IMR-90 (cell line): ENCODE data around the gene RBMS3. TPM values are rescaled to one million over a fixed set of nuclear protein-coding genes. Genes with fewer than 3 reads are reported as not detected.

ENCODE experiments used
- ATAC-seq: fragments of 200-7000 bp; cut with Tn5 transposase; 2 replicates; pipeline ENCODE4 v1.9.1; 2020; ENCODE audit warnings: low read depth, mild to moderate bottlenecking, moderate library complexity
- BruUV-seq: library from RNA; stranded (reverse); fragments of 400-500 nt; replicated peaks from 2 replicates; lab custom pipeline; 2021; lab: Mats Ljungman, UMichigan
- CTCF ChIA-PET: fragments of 300-600 bp; formaldehyde crosslinking; extraction: SDS; loops from one replicate; lab custom pipeline; 2021; ENCODE audit warnings: antibody characterized with exemption; lab: Yijun Ruan, JAX
- POLR2A ChIA-PET: fragments of 300-600 bp; sonication (Branson Sonifier 250); formaldehyde crosslinking; loops from one replicate; lab custom pipeline; 2022; ENCODE audit warnings: antibody characterized with exemption; ENCODE audit not compliant: unreplicated experiment; lab: Charles Lee
- DNase-seq: peaks from one replicate; pipeline ENCODE4 v3.0.0; 2013
- H2AFZ ChIP-seq: replicated peaks from 2 replicates; pipeline ENCODE3; 2013; ENCODE audit warnings: low read length, mild to moderate bottlenecking; ENCODE audit not compliant: poor library complexity
- H2AK5ac ChIP-seq: 2 replicates; pipeline ENCODE4 v1.6.1; 2013; ENCODE audit warnings: low read depth, low read length, inconsistent platforms
- H2AK9ac ChIP-seq: replicated peaks from 2 replicates; pipeline ENCODE3; 2013; ENCODE audit warnings: mild to moderate bottlenecking, low read depth, low read length, moderate library complexity; ENCODE audit not compliant: poor library complexity
- H2BK120ac ChIP-seq: 2 replicates; pipeline ENCODE4 v1.6.1; 2013; ENCODE audit warnings: low read depth, low read length, inconsistent platforms
- H2BK15ac ChIP-seq: 3 replicates; pipeline ENCODE4 v1.6.1; 2013; ENCODE audit warnings: low read depth, low read length, inconsistent platforms
- H2BK20ac ChIP-seq: 2 replicates; pipeline ENCODE4 v1.6.1; 2013; ENCODE audit warnings: low read depth, mild to moderate bottlenecking, inconsistent platforms, low read length, moderate library complexity
- H2BK5ac ChIP-seq: 2 replicates; pipeline ENCODE4 v1.6.1; 2013; ENCODE audit warnings: mild to moderate bottlenecking, low read depth, low read length, inconsistent platforms; ENCODE audit not compliant: poor library complexity, severe bottlenecking
- H3K14ac ChIP-seq: replicated peaks from 2 replicates; pipeline ENCODE4 v1.6.1; 2013; ENCODE audit warnings: low read depth, low read length, inconsistent platforms
- H3K18ac ChIP-seq: 2 replicates; pipeline ENCODE4 v1.6.1; 2013; ENCODE audit warnings: low read depth, low read length, control low read depth
- H3K23ac ChIP-seq: 2 replicates; pipeline ENCODE4 v1.6.1; 2013; ENCODE audit warnings: low read depth, low read length, inconsistent platforms
- H3K27ac ChIP-seq: 2 replicates; pipeline ENCODE4 v1.5.1; 2013; ENCODE audit warnings: mild to moderate bottlenecking, control low read depth, low read length; ENCODE audit not compliant: insufficient read depth
- H3K27me3 ChIP-seq: 2 replicates; pipeline ENCODE4 v1.6.1; 2013; ENCODE audit warnings: low read length; ENCODE audit not compliant: control insufficient read depth, insufficient read depth
- H3K36me3 ChIP-seq: 2 replicates; pipeline ENCODE4 v1.6.1; 2013; ENCODE audit warnings: low read length, mixed read lengths; ENCODE audit not compliant: control insufficient read depth, insufficient read depth
- H3K4ac ChIP-seq: 2 replicates; pipeline ENCODE4 v1.6.1; 2013; ENCODE audit warnings: low read depth, low read length, inconsistent platforms
- H3K4me1 ChIP-seq: 2 replicates; pipeline ENCODE4 v1.6.1; 2013; ENCODE audit warnings: low read length, mixed read lengths; ENCODE audit not compliant: control insufficient read depth, insufficient read depth
- H3K4me2 ChIP-seq: 2 replicates; pipeline ENCODE4 v1.6.1; 2013; ENCODE audit warnings: low read depth, mild to moderate bottlenecking, control low read depth, low read length, moderate library complexity
- H3K4me3 ChIP-seq: 2 replicates; pipeline ENCODE4 v1.5.1; 2013; ENCODE audit warnings: low read depth, mild to moderate bottlenecking, control low read depth, low read length, moderate library complexity; ENCODE audit not compliant: insufficient read depth
- H3K56ac ChIP-seq: 2 replicates; pipeline ENCODE4 v1.6.1; 2013; ENCODE audit warnings: low read length, inconsistent platforms; ENCODE audit not compliant: insufficient read depth; ENCODE audit errors: extremely low read depth
- H3K79me1 ChIP-seq, 2 experiments: 2 replicates each; pipeline ENCODE4 v1.6.1; 2013; ENCODE audit warnings: low read length in 2 of 2, inconsistent platforms in 1 of 2, low read depth in 1 of 2
- H3K9ac ChIP-seq: 2 replicates; pipeline ENCODE4 v1.6.1; 2013; ENCODE audit warnings: low read depth, low read length, control low read depth
- H3K9me1 ChIP-seq: 2 replicates; pipeline ENCODE4 v1.6.1; 2013; ENCODE audit warnings: low read length, inconsistent platforms; ENCODE audit not compliant: insufficient read depth
- H3K9me3 ChIP-seq: 2 replicates; pipeline ENCODE4 v1.6.1; 2013; ENCODE audit warnings: low read length; ENCODE audit not compliant: control insufficient read depth, insufficient read depth
- H4K20me1 ChIP-seq: 2 replicates; pipeline ENCODE4 v1.6.1; 2013; ENCODE audit warnings: low read length, inconsistent platforms; ENCODE audit not compliant: insufficient read depth
- H4K5ac ChIP-seq: 2 replicates; pipeline ENCODE4 v1.6.1; 2013; ENCODE audit warnings: mild to moderate bottlenecking, low read depth, low read length, control low read depth
- H4K8ac ChIP-seq, 2 experiments: 2 replicates each; pipeline ENCODE4 v1.6.1; 2013; ENCODE audit warnings: low read depth in 2 of 2, low read length in 2 of 2, control low read depth in 1 of 2, inconsistent platforms in 1 of 2
- H4K91ac ChIP-seq: 2 replicates; pipeline ENCODE4 v1.6.1; 2013; ENCODE audit warnings: low read depth, low read length, inconsistent platforms; ENCODE audit not compliant: insufficient read depth
- BHLHE40 ChIP-seq: fragments of 150-350 bp; IDR thresholded peaks from 2 replicates; pipeline ENCODE4 v1.6.1; 2016; ENCODE audit warnings: mild to moderate bottlenecking, low read depth, low read length
- CEBPB ChIP-seq: IDR thresholded peaks from 2 replicates; pipeline ENCODE4 v1.6.1; 2012; ENCODE audit warnings: low read depth, low read length, improper control_type of control experiment
- CHD1 ChIP-seq: IDR thresholded peaks from 2 replicates; pipeline ENCODE4 v1.6.1; 2012; ENCODE audit warnings: low read depth, low read length, improper control_type of control experiment
- FOS ChIP-seq: fragments of 150-350 bp; IDR thresholded peaks from 2 replicates; pipeline ENCODE4 v1.6.1; 2016; ENCODE audit warnings: low read depth, low read length
- MAFK ChIP-seq: IDR thresholded peaks from 2 replicates; pipeline ENCODE4 v1.6.1; 2012; ENCODE audit warnings: low read depth, low read length, improper control_type of control experiment
- MAZ ChIP-seq: IDR thresholded peaks from 2 replicates; pipeline ENCODE4 v1.6.1; 2012; ENCODE audit warnings: low read depth, mild to moderate bottlenecking, low read length, improper control_type of control experiment, moderate library complexity, borderline replicate concordance
- MXI1 ChIP-seq: IDR thresholded peaks from 2 replicates; pipeline ENCODE4 v1.6.1; 2012; ENCODE audit warnings: low read depth, mild to moderate bottlenecking, low read length, moderate library complexity, borderline replicate concordance
- NFE2L2 ChIP-seq: fragments of 150-350 bp; IDR thresholded peaks from 2 replicates; pipeline ENCODE4 v1.6.1; 2016; ENCODE audit warnings: low read depth, mild to moderate bottlenecking, low read length
- POLR2A ChIP-seq: IDR thresholded peaks from 2 replicates; pipeline ENCODE4 v1.6.1; 2012; ENCODE audit warnings: mild to moderate bottlenecking, low read depth, low read length
- RAD21 ChIP-seq: IDR thresholded peaks from 2 replicates; pipeline ENCODE4 v1.6.1; 2012; ENCODE audit warnings: low read length, improper control_type of control experiment
- RCOR1 ChIP-seq: IDR thresholded peaks from 2 replicates; pipeline ENCODE4 v1.6.1; 2012; ENCODE audit warnings: mild to moderate bottlenecking, low read length, improper control_type of control experiment; ENCODE audit not compliant: insufficient replicate concordance
- RFX5 ChIP-seq: IDR thresholded peaks from 2 replicates; pipeline ENCODE4 v1.8.0; 2012; ENCODE audit warnings: low read depth, mild to moderate bottlenecking, low read length, moderate library complexity
- SMC3 ChIP-seq: fragments of 150-350 bp; IDR thresholded peaks from 2 replicates; pipeline ENCODE4 v1.6.1; 2016; ENCODE audit warnings: low read depth, mild to moderate bottlenecking, antibody characterized with exemption, low read length, moderate library complexity
- WGBS, 2 experiments: methylation state at CpG; one replicate each; pipeline versions ENCODE4 v1.1.5 to v1.1.7; 2013; ENCODE audit warnings: missing lambda C conversion rate in 2 of 2; ENCODE audit not compliant: insufficient read length in 1 of 2; ENCODE audit errors: extremely low coverage in 2 of 2; 5-methylcytosine and 5-hydroxymethylcytosine counted together
- dilution Hi-C: fragments of 300-500 bp; cut with HindIII; formaldehyde crosslinking; loops from one replicate; pipeline ENCODE4 v1.14.3; 2018; ENCODE audit warnings: low sequenced_read_pairs; ENCODE audit not compliant: unreplicated experiment
- in situ Hi-C: fragments of 300-500 bp; cut with MboI; formaldehyde crosslinking; loops from 3 replicates; pipeline ENCODE4 v1.14.3; 2019; ENCODE audit warnings: low sequenced_read_pairs, inconsistent platforms, mixed read lengths
- intact Hi-C: fragments of 100-400 bp; cut with micrococcal nuclease; formaldehyde crosslinking; loops from 2 replicates; pipeline ENCODE4 v1.10.0; 2022
- polyA plus RNA-seq, 3 experiments: library from polyadenylated mRNA; depleted of rRNA; stranded (reverse); fragments of >200 nt; gene quantifications; 2 replicates each; pipeline ENCODE4 v1.2.3, GENCODE V29; 2012; ENCODE audit warnings: low replicate concordance in 1 of 3
- total RNA-seq: library from RNA; depleted of rRNA; stranded (reverse); fragments of >200 nt; gene quantifications from 2 replicates; pipeline ENCODE4 v1.2.3, GENCODE V29; 2012
- TF ChIP-seq, protein P1 (sequence below): conservative IDR thresholded peaks from 2 replicates; pipeline ENCODE4 v1.5.1; 2012; ENCODE audit warnings: mild to moderate bottlenecking, low read depth, low read length, improper control_type of control experiment
- TF ChIP-seq, protein P2 (sequence below): fragments of 150-350 bp; IDR thresholded peaks from 2 replicates; pipeline ENCODE4 v1.6.1; 2017; ENCODE audit warnings: mild to moderate bottlenecking, antibody characterized with exemption, low read length, low read depth
- TF ChIP-seq, protein P3 (sequence below): fragments of 150-350 bp; IDR thresholded peaks from 2 replicates; pipeline ENCODE4 v1.6.1; 2016; ENCODE audit warnings: low read depth, mild to moderate bottlenecking, low read length, moderate library complexity, borderline replicate concordance

RBMS3 gene
- total and polyA plus RNA-seq, 2 of the 4 experiments (the other 2 are of a cell fraction): 15.2 to 127 TPM

DNA sequence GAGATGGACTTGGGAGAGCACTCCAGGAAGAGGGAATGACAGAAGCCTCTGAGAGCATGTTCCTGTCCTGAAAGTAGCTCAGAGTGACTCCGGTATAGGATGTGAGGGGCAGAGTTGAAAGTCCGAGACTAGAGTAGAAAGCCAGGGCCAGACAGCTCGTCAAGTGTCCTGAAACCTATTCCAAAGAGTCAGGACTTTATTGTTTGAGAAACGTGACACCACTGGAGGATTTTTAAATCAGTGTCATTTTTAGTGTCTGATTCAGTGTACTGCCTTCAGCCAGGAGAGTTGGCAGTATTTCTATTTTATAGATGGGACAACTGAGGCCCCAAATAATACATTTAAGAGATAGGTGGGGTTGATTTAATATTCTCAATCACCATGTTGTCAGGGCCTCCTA lies 1.6 kb upstream of the RBMS3 start:
- in situ Hi-C loops: no loop called here
- H2AFZ ChIP-seq: no peak overlapping the region
- peak overlapping the region; percentile 29 for H4K91ac ChIP-seq
- H3K9ac ChIP-seq: no peak overlapping the region
- H3K79me1 ChIP-seq: peaks cover 12 to 29% of the 10 kb centered on the region in 2 experiments
- H3K27ac ChIP-seq: no peak overlapping the region
- no peaks in the 10 kb centered on the region for H4K20me1 ChIP-seq
- H3K4me1 ChIP-seq: peaks cover 6% of the 10 kb centered on the region
- H3K4me3 ChIP-seq: no peak overlapping the region; the same call in 1 of the 2 replicates
- H2BK5ac ChIP-seq: peak overlapping the region; percentile 12
- peak overlapping the region; percentile 5 for H2AK9ac ChIP-seq
- ATAC-seq (no peak), DNase-seq (no peak)
- H4K8ac ChIP-seq: peak overlapping the region; percentile 76 to 93; a peak in 3 of 4 replicates
- ChIA-PET POLR2A (no interaction called here), CTCF (interaction anchor here (0.6 to 1.4 kb wide), 3 partner anchors 57 to 426 kb away, joined by 4 read pairs; no protein-coding TSS in a partner anchor)
- no peaks in the 10 kb centered on the region for H3K27me3 ChIP-seq
- peak overlapping the region; percentile 88 for H3K23ac ChIP-seq
- WGBS, 2 experiments: 64% methylated on average over 3 of the region's 4 CpGs; no CpG with 5 or more reads in 1 of the 2 experiments
- H3K56ac ChIP-seq: peak overlapping the region; percentile 4; the same call in 1 of the 2 replicates
- peak overlapping the region; percentile 83 for H2AK5ac ChIP-seq
- H3K9me3 ChIP-seq: no peaks in the 10 kb centered on the region
- H3K36me3 ChIP-seq: no peaks in the 10 kb centered on the region
- H2BK15ac ChIP-seq: peak overlapping the region; percentile 79; the same call in 2 of the 3 replicates
- intact Hi-C loops: no loop called here
- peak overlapping the region; percentile 82 for H3K14ac ChIP-seq
- peak overlapping the region; percentile 78 for H2BK120ac ChIP-seq
- H3K4me2 ChIP-seq: peak overlapping the region; percentile 95
- dilution Hi-C loops: no loop called here
- H3K4ac ChIP-seq: peak overlapping the region; percentile 77
- H4K5ac ChIP-seq: peak overlapping the region; percentile 65; the same call in 1 of the 2 replicates
- peak overlapping the region; percentile 11; the same call in 1 of the 2 replicates for H3K18ac ChIP-seq
- BruUV-seq: no TSS peak
- H2BK20ac ChIP-seq: peak overlapping the region; percentile 54; the same call in 1 of the 2 replicates
- TF ChIP-seq POLR2A (no peak), BHLHE40 (no peak), RAD21 (no peak), MAZ (no peak), MXI1 (no peak), NFE2L2 (no peak), RFX5 (no peak), SMC3 (no peak), MAFK (no peak), RCOR1 (no peak), CHD1 (no peak), FOS (no peak), CEBPB (no peak)
- TF ChIP-seq, protein P1, sequence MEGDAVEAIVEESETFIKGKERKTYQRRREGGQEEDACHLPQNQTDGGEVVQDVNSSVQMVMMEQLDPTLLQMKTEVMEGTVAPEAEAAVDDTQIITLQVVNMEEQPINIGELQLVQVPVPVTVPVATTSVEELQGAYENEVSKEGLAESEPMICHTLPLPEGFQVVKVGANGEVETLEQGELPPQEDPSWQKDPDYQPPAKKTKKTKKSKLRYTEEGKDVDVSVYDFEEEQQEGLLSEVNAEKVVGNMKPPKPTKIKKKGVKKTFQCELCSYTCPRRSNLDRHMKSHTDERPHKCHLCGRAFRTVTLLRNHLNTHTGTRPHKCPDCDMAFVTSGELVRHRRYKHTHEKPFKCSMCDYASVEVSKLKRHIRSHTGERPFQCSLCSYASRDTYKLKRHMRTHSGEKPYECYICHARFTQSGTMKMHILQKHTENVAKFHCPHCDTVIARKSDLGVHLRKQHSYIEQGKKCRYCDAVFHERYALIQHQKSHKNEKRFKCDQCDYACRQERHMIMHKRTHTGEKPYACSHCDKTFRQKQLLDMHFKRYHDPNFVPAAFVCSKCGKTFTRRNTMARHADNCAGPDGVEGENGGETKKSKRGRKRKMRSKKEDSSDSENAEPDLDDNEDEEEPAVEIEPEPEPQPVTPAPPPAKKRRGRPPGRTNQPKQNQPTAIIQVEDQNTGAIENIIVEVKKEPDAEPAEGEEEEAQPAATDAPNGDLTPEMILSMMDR: no peak
- TF ChIP-seq, protein P2, sequence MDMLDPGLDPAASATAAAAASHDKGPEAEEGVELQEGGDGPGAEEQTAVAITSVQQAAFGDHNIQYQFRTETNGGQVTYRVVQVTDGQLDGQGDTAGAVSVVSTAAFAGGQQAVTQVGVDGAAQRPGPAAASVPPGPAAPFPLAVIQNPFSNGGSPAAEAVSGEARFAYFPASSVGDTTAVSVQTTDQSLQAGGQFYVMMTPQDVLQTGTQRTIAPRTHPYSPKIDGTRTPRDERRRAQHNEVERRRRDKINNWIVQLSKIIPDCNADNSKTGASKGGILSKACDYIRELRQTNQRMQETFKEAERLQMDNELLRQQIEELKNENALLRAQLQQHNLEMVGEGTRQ: no peak
- TF ChIP-seq, protein P3, sequence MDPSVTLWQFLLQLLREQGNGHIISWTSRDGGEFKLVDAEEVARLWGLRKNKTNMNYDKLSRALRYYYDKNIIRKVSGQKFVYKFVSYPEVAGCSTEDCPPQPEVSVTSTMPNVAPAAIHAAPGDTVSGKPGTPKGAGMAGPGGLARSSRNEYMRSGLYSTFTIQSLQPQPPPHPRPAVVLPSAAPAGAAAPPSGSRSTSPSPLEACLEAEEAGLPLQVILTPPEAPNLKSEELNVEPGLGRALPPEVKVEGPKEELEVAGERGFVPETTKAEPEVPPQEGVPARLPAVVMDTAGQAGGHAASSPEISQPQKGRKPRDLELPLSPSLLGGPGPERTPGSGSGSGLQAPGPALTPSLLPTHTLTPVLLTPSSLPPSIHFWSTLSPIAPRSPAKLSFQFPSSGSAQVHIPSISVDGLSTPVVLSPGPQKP: no peak
- peaks cover 2% of the 10 kb centered on the region; the same call in 1 of the 2 replicates for H3K9me1 ChIP-seq
